GM21390 (cell line): Measurements from ENCODE around the gene VCL.
"Not testable (repeated sequence)": the region's sequence is repeated elsewhere in the genome, so short reads cannot be mapped to it uniquely, and the experiment has no call there.

Source experiments
- ATAC-seq: cut with Tn5 transposase; IDR thresholded peaks from one replicate; pipeline ENCODE4 v1.9.1; 2021; ENCODE audit not compliant: unreplicated experiment

The VCL gene

DNA sequence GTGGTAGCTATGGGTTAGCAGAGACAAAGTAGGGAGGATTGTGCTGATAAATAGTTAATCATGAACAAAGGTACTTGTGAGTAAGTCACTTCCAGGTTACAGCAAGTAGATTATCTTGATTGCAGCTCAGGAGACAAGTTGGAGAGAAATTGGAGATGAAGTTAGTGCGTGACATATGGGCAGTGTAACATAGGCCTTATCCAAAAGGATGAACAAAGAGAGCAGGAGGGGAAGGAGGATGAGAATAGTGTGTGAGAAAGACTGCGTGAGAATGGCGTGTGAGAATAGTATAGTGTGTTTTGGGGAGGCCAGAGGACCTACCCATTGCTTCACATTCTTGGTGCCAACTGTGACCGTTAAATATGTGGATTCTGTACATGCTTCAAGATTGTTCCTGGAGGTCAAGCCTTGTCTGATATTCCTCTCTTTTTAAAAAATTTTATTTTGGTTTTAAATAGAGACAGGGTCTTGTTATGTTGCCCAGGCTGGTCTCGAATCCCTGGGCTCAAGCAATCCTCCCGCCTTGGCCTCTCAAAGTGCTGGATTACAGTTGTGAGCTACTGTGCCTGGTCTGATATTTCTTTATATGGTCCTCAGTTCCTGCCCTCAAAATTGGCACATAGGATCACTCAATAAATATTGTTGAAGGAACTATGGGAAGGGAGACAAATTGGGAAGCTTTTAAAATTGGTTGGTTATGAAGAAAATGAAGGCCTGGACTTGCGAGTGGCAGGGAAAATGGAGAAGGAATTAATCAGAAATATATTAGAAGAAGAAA, 3.2 kb downstream of the VCL start:
- no peak for ATAC-seq

DNA sequence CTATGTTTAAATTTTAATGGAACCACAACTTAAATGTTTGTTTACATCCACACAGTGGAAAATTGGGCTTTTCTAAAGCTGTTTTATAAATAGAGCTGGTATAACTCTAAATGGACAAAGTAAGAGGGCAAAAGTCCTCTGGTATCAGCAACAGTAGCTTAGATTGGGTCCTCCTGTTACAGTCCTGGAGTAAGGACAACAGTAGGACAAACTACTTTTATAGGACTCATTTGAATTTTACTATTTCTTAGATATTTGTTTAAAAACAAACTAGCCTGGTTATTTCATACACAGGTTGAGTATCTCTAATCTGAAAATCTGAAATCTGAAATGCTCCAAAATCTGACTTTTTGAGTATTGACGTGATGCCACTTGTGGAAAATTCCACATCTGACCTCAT, 8.4 kb downstream of the VCL start:
- ATAC-seq, result no peak

DNA sequence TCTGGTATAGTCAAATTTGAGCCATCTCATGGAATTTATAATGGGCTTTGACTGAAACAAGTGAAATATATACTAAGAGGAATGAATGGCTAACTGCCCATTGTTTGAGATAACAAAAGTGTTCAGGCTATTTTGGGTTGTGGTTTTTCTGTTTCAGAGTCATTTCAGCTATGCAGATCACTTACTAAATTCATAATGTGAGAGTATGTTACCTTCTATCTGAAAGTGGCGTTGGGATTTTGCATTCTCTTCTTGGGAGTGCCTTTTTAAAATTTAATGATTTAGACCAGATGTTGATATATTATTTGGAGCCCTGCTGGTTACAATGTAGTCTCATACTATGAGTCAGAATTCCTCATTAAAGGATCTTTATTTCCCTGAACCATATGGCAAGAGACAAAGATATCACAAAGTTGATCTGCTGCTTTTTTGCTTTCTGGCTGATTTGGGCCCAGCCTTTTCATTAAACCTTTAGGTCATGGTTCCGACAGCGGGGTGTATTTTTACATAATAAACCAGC, 10.4 kb downstream of the VCL start:
- no peak for ATAC-seq

- no peak for ATAC-seq
Measured at GRCh38 chr10:74011017-74011416, 13.1 kb downstream of the VCL start.

DNA sequence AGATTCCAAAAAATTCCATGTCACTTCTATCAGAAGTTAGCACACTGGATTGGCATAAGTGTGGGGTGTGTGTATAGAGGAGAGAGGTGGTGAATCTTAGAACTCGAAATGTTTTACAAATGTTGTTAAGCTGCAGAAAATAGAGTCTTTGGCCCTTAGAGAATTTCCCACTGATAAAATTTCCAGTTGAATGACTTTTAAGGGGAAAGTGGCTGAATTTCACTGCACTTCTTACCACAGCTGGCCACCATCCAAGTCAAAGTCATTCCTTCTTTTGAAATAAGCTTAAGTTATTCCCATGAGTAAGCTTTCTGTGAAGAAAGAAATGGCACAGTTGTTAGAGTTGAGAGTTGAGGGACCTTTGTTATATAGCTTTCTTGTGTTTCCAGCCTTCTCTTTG, 13.9 kb downstream of the VCL start:
- ATAC-seq, result no peak

DNA sequence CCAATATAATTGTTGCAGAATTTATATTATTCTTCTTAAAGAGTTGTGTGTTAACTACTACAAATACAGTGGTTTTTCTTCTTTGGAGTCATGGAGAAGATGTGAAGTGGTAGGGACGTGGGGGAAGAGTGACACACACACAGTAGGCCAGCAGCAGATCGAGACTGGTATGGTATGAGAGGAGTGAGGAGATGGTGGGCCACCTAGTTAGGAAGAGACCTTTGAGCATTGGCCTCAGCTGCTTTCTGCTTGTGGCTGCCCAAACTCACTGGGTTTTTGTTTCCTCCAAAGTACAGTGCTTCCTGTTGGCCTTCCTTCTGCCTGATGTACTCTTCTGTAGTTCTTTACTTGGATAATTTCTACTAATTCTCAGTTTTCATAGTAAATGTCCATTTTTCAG, 14.6 kb downstream of the VCL start:
- ATAC-seq, result no peak

GRCh38 chr10:74013004-74013403, 15.1 kb downstream of the VCL start:
- no peak for ATAC-seq

- not testable (repeated sequence) for ATAC-seq
Measured at GRCh38 chr10:74014574-74014973, 16.7 kb downstream of the VCL start.

- ATAC-seq, result no peak
Measured at GRCh38 chr10:74018241-74018640, 20.3 kb downstream of the VCL start.

DNA sequence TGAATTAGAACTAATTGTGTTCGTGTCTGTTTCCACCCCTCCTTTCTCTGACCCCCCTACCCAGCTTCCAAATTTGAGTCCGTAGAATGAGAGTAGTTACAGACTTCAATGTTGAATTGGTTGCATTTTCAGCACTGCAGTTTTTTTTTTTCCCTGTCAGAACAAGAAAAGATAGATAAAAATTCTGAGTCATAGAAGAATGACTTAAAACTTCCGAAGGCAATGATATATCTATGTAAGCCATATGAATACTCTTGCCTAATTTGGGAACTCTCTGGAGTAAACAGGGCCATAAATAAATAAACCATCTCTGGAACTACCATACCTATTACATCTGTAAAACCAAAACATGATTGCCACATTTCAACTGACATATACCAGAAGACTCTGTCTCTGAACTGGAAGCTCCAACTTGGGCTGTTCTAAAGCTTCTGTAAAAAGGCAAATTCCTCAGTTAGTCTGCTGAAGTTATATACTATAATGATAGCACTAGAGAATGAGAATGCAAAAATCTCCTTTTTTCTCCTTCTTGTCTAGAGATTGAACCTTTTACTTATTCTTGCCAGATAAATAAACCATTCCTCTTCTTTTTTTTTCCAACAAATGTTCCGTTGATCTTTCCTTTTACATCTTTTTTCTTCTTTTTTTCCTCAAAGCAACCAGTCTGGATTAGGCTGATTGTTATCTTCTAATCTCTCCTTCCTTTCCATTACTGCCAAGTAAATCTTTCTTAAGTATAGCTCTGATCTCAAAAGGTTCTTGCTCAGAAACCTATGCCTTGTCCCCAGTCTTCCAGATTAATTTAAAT, 23.5 kb downstream of the VCL start:
- ATAC-seq, result no peak

GRCh38 chr10:74022926-74023629, 25.2 kb downstream of the VCL start:
- no peak for ATAC-seq

DNA sequence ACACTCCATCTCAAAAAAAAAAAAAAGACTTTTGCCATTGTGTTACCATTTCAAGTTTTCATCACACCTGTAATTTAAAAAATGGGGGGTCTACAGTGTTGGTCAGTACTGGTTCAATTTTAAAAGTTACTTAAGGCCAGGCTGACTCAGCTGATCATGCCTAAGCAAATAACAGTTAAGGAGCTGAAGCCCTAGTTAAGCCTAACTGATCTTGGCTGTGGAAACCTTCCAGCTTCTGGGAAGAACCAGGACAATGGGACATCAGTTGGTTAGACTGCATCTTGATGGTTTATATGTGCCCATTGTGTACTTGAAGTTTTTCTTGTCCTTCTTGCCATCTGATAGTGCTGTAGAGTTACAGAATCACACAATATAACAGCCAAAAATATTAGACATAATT, 26.7 kb downstream of the VCL start:
- no peak for ATAC-seq

DNA sequence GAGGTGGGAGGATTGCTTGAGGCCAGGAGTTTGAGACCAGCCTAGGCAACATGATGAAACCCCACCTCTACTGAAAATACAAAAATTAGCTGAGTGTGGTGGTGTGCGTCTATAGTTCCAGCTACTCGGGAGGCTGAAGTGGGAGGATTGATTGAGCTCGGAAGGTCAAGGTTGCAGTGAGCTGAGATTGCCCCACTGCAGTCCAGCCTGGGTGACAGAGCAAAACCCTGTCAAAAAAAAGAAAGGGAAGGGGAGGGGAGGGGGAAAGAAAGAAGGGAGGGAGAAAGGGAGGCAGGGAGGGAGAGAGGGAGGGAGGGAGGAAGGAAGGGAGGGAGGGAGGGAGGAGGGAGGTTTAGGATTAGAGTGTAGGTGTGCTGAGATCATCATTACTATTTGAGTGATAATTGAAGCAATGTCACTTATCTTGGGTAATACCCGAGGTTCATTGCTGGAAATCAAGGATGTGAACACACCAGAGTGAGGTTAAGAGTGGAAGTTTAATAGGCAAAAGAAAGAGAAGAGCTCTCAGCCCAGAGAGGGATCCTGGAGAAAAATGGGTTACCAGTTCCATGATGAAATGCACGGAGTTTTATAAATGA, 27.6 kb downstream of the VCL start:
- no peak for ATAC-seq

DNA sequence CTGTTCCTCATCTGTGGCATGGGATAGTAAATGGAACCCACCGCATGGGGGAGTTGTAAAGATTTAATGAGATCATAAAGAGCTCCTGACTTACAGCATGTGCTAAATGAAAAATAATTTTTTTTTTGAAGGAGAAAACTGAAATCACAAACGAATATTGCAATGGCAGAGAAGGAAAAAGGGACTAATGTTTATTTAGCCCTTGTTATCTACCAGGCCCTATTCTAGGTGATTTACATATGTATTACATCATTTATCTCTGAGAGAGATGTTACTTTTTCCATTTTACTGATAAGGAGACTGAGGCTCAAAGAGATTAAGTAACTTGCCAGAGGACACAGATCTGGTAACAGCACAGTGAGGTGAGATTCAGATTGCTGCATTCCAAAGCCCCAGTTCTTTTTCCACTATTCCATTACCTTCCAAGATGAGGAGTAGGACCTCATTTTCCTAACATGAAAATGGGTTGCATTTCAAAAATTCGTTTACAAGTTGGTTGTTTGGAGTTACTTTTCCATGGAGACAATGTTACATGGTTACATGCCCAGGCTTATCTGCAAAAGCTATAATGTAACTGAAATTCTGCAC, 28.6 kb downstream of the VCL start:
- no peak for ATAC-seq

GRCh38 chr10:74027702-74028101, 29.8 kb downstream of the VCL start:
- ATAC-seq, result no peak

DNA sequence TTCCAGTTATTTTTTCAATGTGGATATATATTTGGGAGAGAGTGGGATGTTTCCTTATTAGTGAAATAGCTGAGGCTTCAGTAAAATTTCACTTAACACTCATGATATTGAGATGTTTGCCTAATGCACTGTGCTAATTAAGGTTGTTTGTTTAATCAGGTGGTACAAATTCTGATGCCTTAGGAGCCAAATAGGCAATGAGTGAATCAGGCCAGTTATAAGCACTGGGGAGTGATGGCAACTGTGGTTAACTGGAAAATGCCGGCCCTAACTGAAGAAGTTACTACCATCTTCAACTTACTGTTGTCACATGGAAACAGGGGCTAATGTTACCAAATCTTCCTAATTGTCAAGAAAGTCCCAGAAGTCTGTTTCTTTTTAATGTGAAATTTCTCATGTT, 32.0 kb downstream of the VCL start:
- no peak for ATAC-seq

GRCh38 chr10:74032208-74032607, 34.3 kb downstream of the VCL start:
- not testable (repeated sequence) for ATAC-seq

DNA sequence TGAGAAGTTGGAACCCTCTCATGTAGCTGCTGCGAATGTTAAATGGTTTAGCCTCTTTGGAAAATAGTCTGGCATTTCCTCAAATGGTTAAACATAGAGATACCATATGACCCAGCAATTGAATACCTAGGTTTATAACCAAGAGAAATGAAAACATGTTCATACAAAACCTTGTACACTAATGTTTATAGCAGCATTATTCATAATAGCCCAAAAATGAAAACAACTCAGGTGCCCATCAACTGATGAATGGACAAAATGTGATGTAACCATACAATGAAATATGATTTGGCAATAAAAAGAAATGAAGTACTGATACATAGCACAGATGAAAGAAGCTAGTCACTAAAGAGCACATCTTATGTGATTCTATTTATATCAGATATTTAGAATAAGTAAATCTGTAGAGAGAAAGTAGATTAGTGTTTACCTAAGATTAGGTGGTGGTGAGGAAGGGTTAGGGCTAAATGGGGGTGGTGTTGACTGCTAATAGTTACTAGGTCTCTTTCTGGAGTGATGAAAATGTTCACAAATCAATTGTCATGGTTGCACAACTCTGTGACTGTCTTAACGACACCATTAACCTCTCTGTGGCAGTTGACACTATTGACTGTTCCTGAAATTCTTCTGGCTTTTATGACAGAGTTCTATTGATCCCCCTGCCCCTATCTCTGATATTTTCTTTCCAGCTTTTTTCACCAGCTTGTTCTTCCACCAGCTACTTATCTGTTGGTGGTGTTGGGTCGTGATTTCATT, 35.2 kb downstream of the VCL start:
- ATAC-seq, result no peak

GRCh38 chr10:74033702-74034101, 35.8 kb downstream of the VCL start:
- ATAC-seq, result no peak

DNA sequence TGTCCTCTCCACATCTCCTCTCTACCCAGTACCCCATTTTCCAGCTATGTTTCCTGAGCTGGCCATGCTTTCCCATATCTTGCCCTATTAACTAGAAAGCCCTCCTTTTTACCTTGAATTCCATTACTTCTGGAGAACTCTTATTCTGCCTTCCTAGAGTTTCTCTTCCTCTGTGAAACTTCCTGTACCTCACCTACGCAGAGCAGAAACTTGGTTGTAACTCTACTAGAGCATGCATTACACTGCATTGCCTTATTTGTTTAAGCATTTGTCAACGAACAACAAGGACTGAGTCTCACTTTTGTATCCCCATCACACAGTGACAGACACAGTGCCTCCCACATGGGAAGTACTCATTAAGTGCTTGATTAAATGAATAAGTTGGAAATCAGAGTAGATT, 36.4 kb downstream of the VCL start:
- peak; percentile 61 for ATAC-seq
